ENCODE data around the gene RNF144A. TPM values are rescaled to one million over a fixed set of nuclear protein-coding genes. Genes with fewer than 3 reads are reported as not detected.

Gene RNF144A
- total RNA-seq, 1 experiment from 2014 or later: 13.6 TPM

GRCh38 chr2:7047661-7048060, 130.4 kb downstream of the RNF144A start:
- no peak overlapping the region for H3K27ac Mint-ChIP-seq
- peaks cover 23% of the 10 kb centered on the region for H3K4me1 Mint-ChIP-seq
- POLR2A ChIA-PET: no interaction called here
- ATAC-seq (no peak), DNase-seq (ENCODE audit: low spot score) (no peak)
- no peak overlapping the region for H3K4me3 Mint-ChIP-seq
- H3K27me3 Mint-ChIP-seq (ENCODE audit: low read depth): no peaks in the 10 kb centered on the region
- H3K9me3 Mint-ChIP-seq: peaks cover 13% of the 10 kb centered on the region; the same call in 1 of the 2 replicates
- CTCF ChIA-PET: no interaction called here
- TF ChIP-seq PREB (CRISPR knock-in tag; IDR thresholded peaks at IDR 0.05; ENCODE audit: borderline replicate concordance) (no peak), ZNF219 (CRISPR knock-in tag; IDR thresholded peaks at IDR 0.05; ENCODE audit: borderline replicate concordance) (no peak), AR (CRISPR knock-in tag; IDR thresholded peaks at IDR 0.05) (no peak), RORB (CRISPR knock-in tag; IDR thresholded peaks at IDR 0.05) (no peak), FOXP1 (CRISPR knock-in tag; IDR thresholded peaks at IDR 0.05; ENCODE audit: borderline replicate concordance) (no peak), TP53 (CRISPR knock-in tag; IDR thresholded peaks at IDR 0.05) (no peak), USF1 (CRISPR knock-in tag; IDR thresholded peaks at IDR 0.05) (no peak)
- H3K36me3 Mint-ChIP-seq: no peaks in the 10 kb centered on the region; the same call in 1 of the 2 replicates

GRCh38 chr2:7048762-7049294, 131.6 kb downstream of the RNF144A start:
- TF ChIP-seq ZNF423 (CRISPR knock-in tag; IDR thresholded peaks at IDR 0.05) (0 out of 2 replicates have a peak, but pooled peaks have one; percentile 22), FOXJ3 (CRISPR knock-in tag; IDR thresholded peaks at IDR 0.05; ENCODE audit: borderline replicate concordance) (no peak), ZNF263 (CRISPR knock-in tag; IDR thresholded peaks at IDR 0.05; ENCODE audit: low read depth) (no peak)
- peaks cover 21% of the 10 kb centered on the region; the same call in 1 of the 2 replicates for H3K9me3 Mint-ChIP-seq
- no peaks in the 10 kb centered on the region; the same call in 1 of the 2 replicates for H3K36me3 Mint-ChIP-seq
- no peak overlapping the region for H3K27ac Mint-ChIP-seq
- DNase-seq (ENCODE audit: low spot score): no peak
- H3K4me1 Mint-ChIP-seq: peaks cover 23% of the 10 kb centered on the region
- ChIA-PET CTCF (no interaction called here), POLR2A (no interaction called here)
- no peaks in the 10 kb centered on the region; the same call in 1 of the 2 replicates for H3K27me3 Mint-ChIP-seq (ENCODE audit: low read depth)
- H3K4me3 Mint-ChIP-seq: no peak overlapping the region
- peak; percentile 61 for ATAC-seq

GRCh38 chr2:7052404-7052803, 135.2 kb downstream of the RNF144A start:
- Mint-ChIP-seq H3K27me3 (ENCODE audit: low read depth) (no peaks in the 10 kb centered on the region; the same call in 1 of the 2 replicates), H3K4me1 (peaks cover 23% of the 10 kb centered on the region), H3K27ac (no peak overlapping the region), H3K36me3 (no peaks in the 10 kb centered on the region; the same call in 1 of the 2 replicates), H3K4me3 (no peak overlapping the region), H3K9me3 (peaks cover 21% of the 10 kb centered on the region; the same call in 1 of the 2 replicates)
- ChIA-PET POLR2A (no interaction called here), CTCF (interaction anchor here (0.8 kb wide), 1 partner anchor 8 kb away, joined by 3 read pairs; no protein-coding TSS in a partner anchor)
- DNase-seq (ENCODE audit: low spot score) (no peak), ATAC-seq (no peak)
- TF ChIP-seq SOX15 (CRISPR knock-in tag; IDR thresholded peaks at IDR 0.05) (no peak), SP1 (CRISPR knock-in tag; conservative IDR thresholded peaks at IDR 0.05) (no peak), AR (CRISPR knock-in tag; IDR thresholded peaks at IDR 0.05) (no peak)
